ENCODE results near the gene ADCY3. TPM values are rescaled to one million over a fixed set of nuclear protein-coding genes. Genes with fewer than 3 reads are reported as not detected.

The ADCY3 gene
- total and polyA plus RNA-seq, 9 of the 15 experiments (the other 6 are each of a cell fraction or from before 2014, with no cell fraction given), result 1.5 to 54.8 (median 26.3) TPM

- no peak for TF ChIP-seq NCOA2 (IDR thresholded peaks at IDR 0.05; ENCODE audit: partially characterized antibody in 2 of 2)
- TF ChIP-seq RBM15 (IDR thresholded peaks at IDR 0.05; ENCODE audit: insufficient read depth, low read length), result no peak
- TF ChIP-seq ARID4B (CRISPR knock-in tag; IDR thresholded peaks at IDR 0.05), result no peak
- TF ChIP-seq PBX2 (CRISPR knock-in tag; IDR thresholded peaks at IDR 0.05; ENCODE audit: low read depth), result no peak
- TF ChIP-seq PBX2 (tag; conservative IDR thresholded peaks at IDR 0.05; ENCODE audit: low read depth), result no peak
- no peak for TF ChIP-seq SNIP1 (IDR thresholded peaks at IDR 0.05; ENCODE audit: low read depth)
- TF ChIP-seq ZNF655 (CRISPR knock-in tag; IDR thresholded peaks at IDR 0.05), result no peak
- no peak for TF ChIP-seq ARNT (IDR thresholded peaks at IDR 0.05)
- peak; percentile 30; the same call in 1 of the 2 replicates for TF ChIP-seq GTF2E2 (tag; IDR thresholded peaks at IDR 0.05)
- 0 out of 4 replicates have a peak, but pooled peaks of 1 of the 2 experiments have one; percentile 16 for TF ChIP-seq SIN3A (IDR thresholded peaks at IDR 0.05; ENCODE audit: borderline replicate concordance in 2 of 2, control insufficient read depth in 1 of 2, low read depth in 2 of 2, low read length in 2 of 2)
- no peak for TF ChIP-seq DPF2 (IDR thresholded peaks at IDR 0.05)
- TF ChIP-seq E4F1 (CRISPR knock-in tag; IDR thresholded peaks at IDR 0.05; ENCODE audit: borderline replicate concordance), result no peak
- no peak for TF ChIP-seq ZNF3 (CRISPR knock-in tag; IDR thresholded peaks at IDR 0.05)
- TF ChIP-seq ELK1 (CRISPR knock-in tag; IDR thresholded peaks at IDR 0.05), result no peak
- TF ChIP-seq RFX1 (IDR thresholded peaks at IDR 0.05), result peak; percentile 82
Observed at GRCh38 chr2:24793761-24794435, 126.1 kb downstream of the ADCY3 start (continued).
